Gastrocnemius medialis (tissue), 4 donors: Measurements from ENCODE around the gene BLTP3A. TPM values are rescaled to one million over a fixed set of nuclear protein-coding genes. Genes with fewer than 3 reads are reported as not detected.
"Not testable (repeated sequence)": the region's sequence is repeated elsewhere in the genome, so short reads cannot be mapped to it uniquely, and the experiment has no call there.

ENCODE experiments used
- ATAC-seq, 2 donors: fragments of 150-250 bp; one replicate each; pipeline ENCODE4 v1.9.1; 2016
- DNase-seq, 2 donors: peaks; one replicate each; pipeline ENCODE4 v3.0.0-alpha.2; 2019
- H3K27ac ChIP-seq, 4 donors: fragments of 200-600 bp; sonication (generic); 1 replicate in 1 of 4; 2 replicates in 3 of 4; pipeline ENCODE4 v1.5.1; 2016 to 2018; ENCODE audit warnings: mild to moderate bottlenecking in 2 of 4, moderate library complexity in 1 of 4
- H3K27me3 ChIP-seq, 3 donors: fragments of 200-600 bp; sonication (generic) in 2 of 3; 1 replicate in 1 of 3; 2 replicates in 2 of 3; pipeline versions ENCODE4 v1.5.1 to v1.6.0; 2016 to 2019; ENCODE audit warnings: mild to moderate bottlenecking in 1 of 3, moderate library complexity in 1 of 3
- H3K36me3 ChIP-seq, 2 donors: fragments of 200-600 bp; sonication (generic) in 1 of 2; one replicate each; pipeline ENCODE4 v1.5.1; 2017 to 2018
- H3K4me1 ChIP-seq, 2 donors: fragments of 200-600 bp; sonication (generic) in 1 of 2; one replicate each; pipeline ENCODE4 v1.5.1; 2016 to 2017; ENCODE audit warnings: mild to moderate bottlenecking in 2 of 2
- H3K4me3 ChIP-seq, 4 donors: fragments of 200-600 bp; sonication (generic) in 3 of 4; 1 replicate in 1 of 4; 2 replicates in 3 of 4; pipeline ENCODE4 v1.5.1; 2016 to 2019; ENCODE audit warnings: mild to moderate bottlenecking in 2 of 4
- H3K9me3 ChIP-seq, 3 donors: fragments of 200-600 bp; sonication (generic) in 2 of 3; 1 replicate in 1 of 3; 2 replicates in 2 of 3; pipeline ENCODE4 v1.5.1; 2016 to 2019
- POLR2A ChIP-seq, 2 donors: fragments of 450-650 bp; IDR thresholded peaks; one replicate each; pipeline ENCODE4 v1.6.1; 2017; ENCODE audit warnings: antibody characterized with exemption in 2 of 2, mild to moderate bottlenecking in 2 of 2, moderate library complexity in 2 of 2
- in situ Hi-C, 4 donors: fragments of 200-750 bp; cut with MboI; loops; one replicate each; pipeline versions ENCODE4 v1.15.0 to v1.8.0; 2017; ENCODE audit warnings: low sequenced_read_pairs in 4 of 4
- intact Hi-C: fragments of 100-400 bp; cut with DNase I; formaldehyde crosslinking; loops from one replicate; pipeline ENCODE4 v1.15.1; 2023; ENCODE audit warnings: low total_unique reads
- total RNA-seq, 4 donors: library from RNA; depleted of rRNA; stranded (reverse); fragments of >200 nt; gene quantifications; one replicate each; pipeline versions ENCODE4 v1.1.0 to v1.2.3, GENCODE V29; 2016
- TF ChIP-seq, protein P1 (sequence below), 5 experiments: fragments of 450-650 bp in 3 of 5; fragments of 200-600 bp in 2 of 5; sonication (generic) in 2 of 5; IDR thresholded peaks in 4 of 5; conservative IDR thresholded peaks in 1 of 5; 1 replicate in 4 of 5; 2 replicates in 1 of 5; pipeline ENCODE4 v1.5.1; 2016 to 2019; ENCODE audit warnings: antibody characterized with exemption in 5 of 5, mild to moderate bottlenecking in 3 of 5, moderate library complexity in 3 of 5

BLTP3A gene
- total RNA-seq, 4 donors from 2014 or later, result 19.9 to 36.0 (median 23.2) TPM

GRCh38 chr6:34745277-34746103, 46.4 kb upstream of the BLTP3A start:
- Histone ChIP-seq H3K27ac (no peak overlapping the region), H3K36me3 (no peaks in the 10 kb centered on the region), H3K9me3 (no peaks in the 10 kb centered on the region), H3K4me1 (no peaks in the 10 kb centered on the region), H3K27me3 (no peaks in the 10 kb centered on the region), H3K4me3 (no peak overlapping the region)
- intact Hi-C loops, result no loop called here
- DNase-seq (no peak), ATAC-seq (no peak)
- TF ChIP-seq, protein P1, sequence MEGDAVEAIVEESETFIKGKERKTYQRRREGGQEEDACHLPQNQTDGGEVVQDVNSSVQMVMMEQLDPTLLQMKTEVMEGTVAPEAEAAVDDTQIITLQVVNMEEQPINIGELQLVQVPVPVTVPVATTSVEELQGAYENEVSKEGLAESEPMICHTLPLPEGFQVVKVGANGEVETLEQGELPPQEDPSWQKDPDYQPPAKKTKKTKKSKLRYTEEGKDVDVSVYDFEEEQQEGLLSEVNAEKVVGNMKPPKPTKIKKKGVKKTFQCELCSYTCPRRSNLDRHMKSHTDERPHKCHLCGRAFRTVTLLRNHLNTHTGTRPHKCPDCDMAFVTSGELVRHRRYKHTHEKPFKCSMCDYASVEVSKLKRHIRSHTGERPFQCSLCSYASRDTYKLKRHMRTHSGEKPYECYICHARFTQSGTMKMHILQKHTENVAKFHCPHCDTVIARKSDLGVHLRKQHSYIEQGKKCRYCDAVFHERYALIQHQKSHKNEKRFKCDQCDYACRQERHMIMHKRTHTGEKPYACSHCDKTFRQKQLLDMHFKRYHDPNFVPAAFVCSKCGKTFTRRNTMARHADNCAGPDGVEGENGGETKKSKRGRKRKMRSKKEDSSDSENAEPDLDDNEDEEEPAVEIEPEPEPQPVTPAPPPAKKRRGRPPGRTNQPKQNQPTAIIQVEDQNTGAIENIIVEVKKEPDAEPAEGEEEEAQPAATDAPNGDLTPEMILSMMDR (IDR thresholded peaks at IDR 0.05 in 4 of 5, conservative IDR thresholded peaks at IDR 0.05 in 1 of 5), result no peak
- TF ChIP-seq POLR2A (IDR thresholded peaks at IDR 0.05), result no peak
- in situ Hi-C loops, result no loop called here

DNA sequence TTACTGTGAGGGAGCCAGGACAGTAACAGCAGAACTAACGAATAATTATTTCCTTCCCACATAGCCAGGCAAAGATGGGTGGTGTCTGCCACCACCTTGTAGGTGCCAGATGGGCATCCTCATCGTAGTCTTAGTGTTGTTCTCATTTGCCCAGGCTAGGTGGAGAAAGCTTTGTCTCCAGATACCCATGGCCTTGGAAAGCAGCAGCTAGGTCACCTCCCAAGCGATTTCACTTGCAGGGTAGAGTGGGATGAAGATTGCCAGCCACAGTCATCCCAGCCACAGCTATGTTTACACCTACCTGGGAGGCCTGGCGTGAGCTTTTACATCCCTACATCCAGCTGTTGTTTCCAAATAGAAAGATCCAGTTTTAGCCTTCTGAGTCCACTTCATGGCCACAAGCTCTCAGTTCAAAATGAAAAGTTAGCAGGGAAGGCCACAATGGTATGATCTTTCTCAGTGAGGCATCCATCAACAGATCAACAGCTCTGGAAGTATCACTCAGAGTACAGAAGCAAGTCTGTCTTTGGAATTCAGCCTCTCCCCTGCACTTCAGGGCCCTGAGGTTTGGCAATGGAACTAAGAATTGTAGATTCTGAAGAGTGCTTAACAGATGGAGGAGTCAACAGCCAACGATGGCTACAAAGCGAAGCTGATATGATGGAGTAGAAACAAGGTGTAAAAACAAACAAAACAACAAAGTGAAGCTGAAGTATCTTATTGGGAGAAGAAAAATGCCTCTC, 45.6 kb upstream of the BLTP3A start:
- no peak overlapping the region for H3K4me3 ChIP-seq
- H3K27me3 ChIP-seq, result no peaks in the 10 kb centered on the region
- H3K4me1 ChIP-seq, result no peaks in the 10 kb centered on the region
- in situ Hi-C loops, result no loop called here
- ATAC-seq (no peak), DNase-seq (no peak)
- TF ChIP-seq POLR2A (IDR thresholded peaks at IDR 0.05), result no peak
- no peaks in the 10 kb centered on the region for H3K36me3 ChIP-seq
- no peak overlapping the region for H3K27ac ChIP-seq
- intact Hi-C loops, result no loop called here
- H3K9me3 ChIP-seq, result no peaks in the 10 kb centered on the region

DNA sequence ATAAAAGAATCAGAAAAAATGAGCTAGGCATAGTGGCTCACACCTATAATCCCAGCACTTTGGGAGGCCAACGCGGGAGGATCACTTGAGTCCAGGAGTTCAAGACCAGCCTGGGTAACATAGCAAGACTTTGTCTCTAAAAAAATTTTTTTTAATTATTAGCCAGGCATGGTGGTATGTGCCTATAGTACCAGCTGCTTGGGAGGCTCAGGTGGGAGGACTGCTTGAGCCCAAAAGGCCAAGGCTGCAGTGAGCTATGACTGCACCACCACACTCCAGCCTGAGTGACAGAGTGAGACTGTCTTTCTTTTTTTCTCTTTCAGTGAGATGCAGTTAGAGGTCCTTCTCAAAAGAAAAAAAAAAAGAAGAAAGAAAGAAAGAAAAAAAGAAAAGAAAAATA, 43.1 kb upstream of the BLTP3A start:
- Histone ChIP-seq H3K9me3 (no peaks in the 10 kb centered on the region), H3K27me3 (no peaks in the 10 kb centered on the region), H3K27ac (no peak overlapping the region), H3K4me1 (no peaks in the 10 kb centered on the region), H3K4me3 (no peak overlapping the region), H3K36me3 (no peaks in the 10 kb centered on the region)
- DNase-seq, result no peak
- TF ChIP-seq POLR2A (IDR thresholded peaks at IDR 0.05), result no peak
- TF ChIP-seq, protein P1 (IDR thresholded peaks at IDR 0.05 in 4 of 5, conservative IDR thresholded peaks at IDR 0.05 in 1 of 5), result no peak
- no peak for ATAC-seq
- intact Hi-C loops (no loop called here), in situ Hi-C loops (no loop called here)

DNA sequence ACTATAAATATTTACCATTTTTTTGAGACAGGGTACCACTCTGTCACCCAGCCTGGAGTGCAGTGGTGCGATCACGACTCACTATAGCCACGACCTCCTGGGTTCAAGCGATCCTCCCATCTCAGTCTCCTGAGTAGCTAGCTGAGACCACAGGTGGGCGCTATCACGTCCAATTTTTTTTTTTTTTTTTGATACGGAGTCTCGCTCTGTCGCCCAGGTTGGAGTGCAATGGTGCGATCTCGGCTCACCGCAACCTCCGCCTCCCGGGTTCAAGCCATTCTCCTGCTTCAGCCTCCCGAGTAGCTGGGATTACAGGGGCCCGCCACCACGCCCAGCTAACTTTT, 35.4 kb upstream of the BLTP3A start:
- H3K9me3 ChIP-seq, H3K36me3 ChIP-seq, H3K27me3 ChIP-seq, DNase-seq, H3K4me1 ChIP-seq: not testable (repeated sequence)
- intact Hi-C loops (loop anchor here (2.0 to 10.0 kb wide), 2 partner anchors 152 to 230 kb away; no protein-coding TSS in a partner anchor), in situ Hi-C loops (loop anchor here in 1 of 4 donors (10.0 kb wide), 1 partner anchor 128 kb away; the partner anchor contains the start of genes ANKS1A and TAF11)
- peak in 1 of 2 donors; percentile 9 for ATAC-seq
- TF ChIP-seq, protein P1 (IDR thresholded peaks at IDR 0.05 in 4 of 5, conservative IDR thresholded peaks at IDR 0.05 in 1 of 5), result peak in 1 of 5 experiments; percentile 32
- H3K27ac ChIP-seq, result peak overlapping the region; percentile 91 to 94 (median 92)
- H3K4me3 ChIP-seq, result peak overlapping the region; percentile 62 to 87 (median 76)
